Mesendoderm (in vitro differentiated cells): ENCODE results near the gene FGF12.

Source experiments
- DNase-seq: peaks from one replicate; pipeline ENCODE4 v3.0.0; 2013
- H2AK5ac ChIP-seq: 2 replicates; pipeline ENCODE4 v1.6.1; 2013; ENCODE audit warnings: low read length, inconsistent platforms
- H2BK120ac ChIP-seq: 2 replicates; pipeline ENCODE4 v1.6.1; 2013; ENCODE audit warnings: low read depth, mild to moderate bottlenecking, low read length, moderate library complexity, mixed read lengths
- H2BK15ac ChIP-seq: replicated peaks from 2 replicates; pipeline ENCODE4 v1.6.1; 2013; ENCODE audit warnings: low read depth, mild to moderate bottlenecking, moderate library complexity
- H2BK5ac ChIP-seq: 2 replicates; pipeline ENCODE4 v1.6.1; 2013; ENCODE audit warnings: low read length, inconsistent platforms
- H3K18ac ChIP-seq: 2 replicates; pipeline ENCODE4 v1.6.1; 2013; ENCODE audit warnings: mild to moderate bottlenecking, low read length, mixed read lengths
- H3K23ac ChIP-seq: one replicate; pipeline ENCODE4 v1.6.1; 2013; ENCODE audit warnings: low read length
- H3K27ac ChIP-seq: 2 replicates; pipeline ENCODE4 v1.5.1; 2013; ENCODE audit warnings: low read depth, mild to moderate bottlenecking, inconsistent platforms, low read length, moderate library complexity
- H3K27me3 ChIP-seq: 2 replicates; pipeline ENCODE4 v1.6.1; 2013; ENCODE audit warnings: low read length, control low read depth, mild to moderate bottlenecking, inconsistent platforms; ENCODE audit not compliant: insufficient read depth, poor library complexity
- H3K36me3 ChIP-seq: 2 replicates; pipeline ENCODE4 v1.6.1; 2013; ENCODE audit warnings: low read length, inconsistent platforms; ENCODE audit not compliant: control insufficient read depth, insufficient read depth
- H3K4ac ChIP-seq: one replicate; pipeline ENCODE4 v1.6.1; 2013; ENCODE audit warnings: low read depth, mild to moderate bottlenecking, low read length, moderate library complexity
- H3K4me1 ChIP-seq: 2 replicates; pipeline ENCODE4 v1.6.1; 2013; ENCODE audit warnings: low read depth, low read length, inconsistent platforms; ENCODE audit not compliant: control insufficient read depth
- H3K4me2 ChIP-seq: 2 replicates; pipeline ENCODE4 v1.6.1; 2013; ENCODE audit warnings: low read length
- H3K4me3 ChIP-seq: 2 replicates; pipeline ENCODE4 v1.5.1; 2013; ENCODE audit warnings: mild to moderate bottlenecking, low read length
- H3K56ac ChIP-seq: one replicate; pipeline ENCODE4 v1.6.1; 2013; ENCODE audit warnings: low read length
- H3K79me1 ChIP-seq: 2 replicates; pipeline ENCODE4 v1.6.1; 2013; ENCODE audit warnings: low read length, inconsistent platforms
- H3K79me2 ChIP-seq: 2 replicates; pipeline ENCODE4 v1.6.1; 2013; ENCODE audit warnings: mild to moderate bottlenecking, low read length; ENCODE audit not compliant: control insufficient read depth, insufficient read depth
- H3K9ac ChIP-seq: 2 replicates; pipeline ENCODE4 v1.6.1; 2013; ENCODE audit warnings: low read length, inconsistent platforms
- H4K5ac ChIP-seq: one replicate; pipeline ENCODE4 v1.6.1; 2013; ENCODE audit warnings: low read length
- H4K8ac ChIP-seq: one replicate; pipeline ENCODE4 v1.6.1; 2013; ENCODE audit warnings: low read depth, mild to moderate bottlenecking, control low read depth, low read length, moderate library complexity
- WGBS: extraction: QIAGEN DNeasy Blood & Tissue Kit; methylation state at CpG from one replicate; pipeline ENCODE4 v1.1.7; 2013; ENCODE audit warnings: low lambda C conversion rate, missing lambda C conversion rate; ENCODE audit not compliant: insufficient coverage; ENCODE audit errors: extremely low coverage; 5-methylcytosine and 5-hydroxymethylcytosine counted together

Gene FGF12

GRCh38 chr3:192545333-192545732, 182.0 kb downstream of the FGF12 start:
- no peak overlapping the region for H2BK120ac ChIP-seq
- H3K79me2 ChIP-seq = no peaks in the 10 kb centered on the region
- H4K5ac ChIP-seq = no peak overlapping the region
- H3K79me1 ChIP-seq = no peaks in the 10 kb centered on the region
- no peaks in the 10 kb centered on the region for H3K27me3 ChIP-seq
- H3K9ac ChIP-seq = no peak overlapping the region
- no peak overlapping the region for H2BK5ac ChIP-seq
- no peaks in the 10 kb centered on the region for H3K36me3 ChIP-seq
- no CpG with 5 or more reads among the region's 5 CpGs for WGBS
- no peak overlapping the region for H3K4me3 ChIP-seq
- no peak overlapping the region for H3K23ac ChIP-seq
- H2BK15ac ChIP-seq = no peak overlapping the region
- no peak overlapping the region for H3K4ac ChIP-seq
- H2AK5ac ChIP-seq = no peak overlapping the region
- no peak overlapping the region for H3K4me2 ChIP-seq
- DNase-seq = no peak
- H3K27ac ChIP-seq = no peak overlapping the region
- H4K8ac ChIP-seq = no peak overlapping the region
- H3K4me1 ChIP-seq = no peaks in the 10 kb centered on the region
- no peak overlapping the region for H3K18ac ChIP-seq
- H3K56ac ChIP-seq = no peak overlapping the region

- no CpG with 5 or more reads among the region's 3 CpGs for WGBS
- no peaks in the 10 kb centered on the region for H3K79me2 ChIP-seq
- no peak overlapping the region for H3K23ac ChIP-seq
- H2BK15ac ChIP-seq = no peak overlapping the region
- no peak overlapping the region for H4K5ac ChIP-seq
- H3K18ac ChIP-seq = no peak overlapping the region
- no peak overlapping the region for H2BK120ac ChIP-seq
- no peak overlapping the region for H3K56ac ChIP-seq
- no peaks in the 10 kb centered on the region for H3K36me3 ChIP-seq
- H3K79me1 ChIP-seq = no peaks in the 10 kb centered on the region
- H4K8ac ChIP-seq = no peak overlapping the region
- H2BK5ac ChIP-seq = no peak overlapping the region
- no peaks in the 10 kb centered on the region for H3K4me1 ChIP-seq
- no peak overlapping the region for H3K4me2 ChIP-seq
- H3K4ac ChIP-seq = no peak overlapping the region
- no peak overlapping the region for H3K9ac ChIP-seq
- no peak overlapping the region for H3K27ac ChIP-seq
- DNase-seq = no peak
- H3K4me3 ChIP-seq = no peak overlapping the region
- H2AK5ac ChIP-seq = no peak overlapping the region
- H3K27me3 ChIP-seq = no peaks in the 10 kb centered on the region
Measured at GRCh38 chr3:192543163-192543562, 184.2 kb downstream of the FGF12 start.

- no peaks in the 10 kb centered on the region for H3K79me2 ChIP-seq
- no peaks in the 10 kb centered on the region for H3K79me1 ChIP-seq
- no CpG with 5 or more reads among the region's 7 CpGs for WGBS
- H2BK5ac ChIP-seq = no peak overlapping the region
- H3K18ac ChIP-seq = no peak overlapping the region
- DNase-seq = no peak
- no peak overlapping the region for H2BK15ac ChIP-seq
- H3K4ac ChIP-seq = no peak overlapping the region
- no peak overlapping the region for H3K27ac ChIP-seq
- H3K23ac ChIP-seq = no peak overlapping the region
- no peak overlapping the region for H3K9ac ChIP-seq
- no peak overlapping the region for H2BK120ac ChIP-seq
- no peak overlapping the region for H2AK5ac ChIP-seq
- no peak overlapping the region for H3K4me2 ChIP-seq
- no peak overlapping the region for H4K8ac ChIP-seq
- no peak overlapping the region for H4K5ac ChIP-seq
- H3K56ac ChIP-seq = no peak overlapping the region
- no peaks in the 10 kb centered on the region for H3K27me3 ChIP-seq
- H3K4me3 ChIP-seq = no peak overlapping the region
- peaks cover 5% of the 10 kb centered on the region for H3K4me1 ChIP-seq
- no peaks in the 10 kb centered on the region for H3K36me3 ChIP-seq
Measured at GRCh38 chr3:192516820-192517219, 210.5 kb downstream of the FGF12 start.

DNA sequence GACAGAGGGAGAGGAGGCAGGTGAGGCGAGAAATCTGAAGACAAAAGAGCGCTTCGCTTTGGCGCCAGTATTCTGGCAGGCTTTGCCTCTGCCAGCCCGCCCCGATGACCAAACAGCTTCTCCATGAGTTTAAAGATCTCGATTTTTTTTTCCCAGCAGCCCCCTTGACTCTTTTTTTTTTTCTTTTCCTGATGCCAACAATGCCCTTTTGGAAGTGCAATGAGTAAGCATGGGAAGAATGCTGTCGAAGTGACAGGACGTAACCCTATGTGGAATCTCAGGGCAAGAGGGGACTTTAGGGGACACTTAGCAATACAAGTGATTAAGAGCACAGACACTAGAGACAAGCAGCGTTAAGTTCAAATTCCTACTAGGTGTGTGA, 211.7 kb downstream of the FGF12 start:
- no CpG with 5 or more reads among the region's 10 CpGs for WGBS
- Histone ChIP-seq H3K56ac (peak overlapping the region; percentile 77), H2BK5ac (no peak overlapping the region), H4K8ac (no peak overlapping the region), H3K4me3 (peak overlapping the region; percentile 54), H3K27me3 (no peaks in the 10 kb centered on the region), H3K79me2 (no peaks in the 10 kb centered on the region), H4K5ac (no peak overlapping the region), H3K23ac (no peak overlapping the region), H3K36me3 (no peaks in the 10 kb centered on the region), H3K79me1 (no peaks in the 10 kb centered on the region), H3K4ac (no peak overlapping the region), H3K4me1 (peaks cover 5% of the 10 kb centered on the region), H3K9ac (peak overlapping the region; percentile 57), H2BK120ac (no peak overlapping the region), H2BK15ac (no peak overlapping the region), H3K18ac (no peak overlapping the region), H3K27ac (no peak overlapping the region), H3K4me2 (peak overlapping the region; percentile 34), H2AK5ac (no peak overlapping the region)
- DNase-seq = peak; percentile 75

DNA sequence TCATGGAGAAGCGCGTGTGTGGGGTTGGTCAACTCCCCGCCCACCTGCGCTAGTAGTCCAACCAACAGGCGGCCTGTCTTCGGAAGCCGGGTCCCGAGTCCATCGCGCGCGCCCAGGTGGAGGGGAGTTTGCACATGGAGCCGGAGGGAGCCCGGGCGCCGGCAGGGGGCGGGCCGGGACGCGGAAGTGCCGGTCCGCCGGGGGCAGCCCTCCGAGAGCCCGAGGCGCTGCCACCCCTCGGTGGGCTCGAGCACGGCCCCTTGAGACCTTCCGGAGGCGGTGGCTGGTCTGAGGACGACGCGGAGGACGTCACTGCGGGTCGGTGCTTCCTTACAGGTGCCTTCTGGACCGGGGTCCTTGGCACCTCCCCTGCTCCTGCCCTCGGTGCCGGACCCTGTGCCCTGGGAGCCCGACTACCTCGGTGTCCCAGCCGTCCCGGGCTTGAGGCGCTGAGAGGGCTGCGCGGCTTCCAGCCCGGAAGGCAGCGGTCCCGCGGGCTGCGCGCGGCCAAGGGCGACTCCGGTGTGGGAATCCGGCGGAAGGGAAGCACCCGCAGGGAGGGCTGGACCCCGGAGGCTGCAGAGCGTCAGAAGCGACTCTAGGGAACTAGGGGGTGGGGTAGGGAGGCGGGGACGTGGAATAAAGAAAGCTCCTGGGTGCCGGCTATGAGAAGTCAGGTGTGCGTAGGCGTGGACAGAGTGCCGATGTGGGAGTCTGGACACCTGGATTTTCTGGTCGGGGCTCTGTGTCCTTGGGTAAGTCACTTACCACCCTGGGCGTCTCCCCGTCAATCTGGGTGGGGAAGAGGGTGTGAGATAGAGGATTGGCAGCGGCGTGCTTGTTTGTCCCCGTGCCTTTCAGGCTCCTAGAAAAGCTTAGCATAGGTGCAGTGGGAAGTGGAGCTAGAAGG, 212.3 kb downstream of the FGF12 start:
- H2BK120ac ChIP-seq = no peak overlapping the region
- no peaks in the 10 kb centered on the region for H3K79me2 ChIP-seq
- no CpG with 5 or more reads among the region's 74 CpGs for WGBS
- no peak overlapping the region for H3K4ac ChIP-seq
- no peaks in the 10 kb centered on the region for H3K27me3 ChIP-seq
- no peaks in the 10 kb centered on the region for H3K79me1 ChIP-seq
- no peak overlapping the region for H3K27ac ChIP-seq
- H4K5ac ChIP-seq = no peak overlapping the region
- H3K4me3 ChIP-seq = peak overlapping the region; percentile 54
- H3K23ac ChIP-seq = no peak overlapping the region
- H4K8ac ChIP-seq = no peak overlapping the region
- H3K36me3 ChIP-seq = no peaks in the 10 kb centered on the region
- H3K56ac ChIP-seq = peak overlapping the region; percentile 77
- H3K4me1 ChIP-seq = peaks cover 5% of the 10 kb centered on the region
- no peak overlapping the region for H2AK5ac ChIP-seq
- H3K4me2 ChIP-seq = peak overlapping the region; percentile 34
- DNase-seq = peak; percentile 89
- H2BK5ac ChIP-seq = no peak overlapping the region
- H2BK15ac ChIP-seq = no peak overlapping the region
- H3K18ac ChIP-seq = no peak overlapping the region
- H3K9ac ChIP-seq = peak overlapping the region; percentile 57
